ENCODE results near the gene TCF7L2. TPM values are rescaled to one million over a fixed set of nuclear protein-coding genes. Genes with fewer than 3 reads are reported as not detected.

The TCF7L2 gene
- total RNA-seq, 2 experiments from 2014 or later: 1.3 to 8.5 TPM

GRCh38 chr10:113004069-113004618, 54.1 kb downstream of the TCF7L2 start:
- BruUV-seq (replicated peaks): no TSS peak
- Histone ChIP-seq H3K36me3 (ENCODE audit: insufficient read depth, low read length) (no peaks in the 10 kb centered on the region), H3K9me2 (ENCODE audit: insufficient read depth, low read length) (no peaks in the 10 kb centered on the region), H4K20me1 (ENCODE audit: insufficient read depth, low read length) (no peaks in the 10 kb centered on the region), H3K4me2 (ENCODE audit: low read length) (no peak overlapping the region), H2AFZ (ENCODE audit: low read length) (no peak overlapping the region), H3K27ac (ENCODE audit: low read depth, low read length, poor library complexity, severe bottlenecking) (no peak overlapping the region), H3K4me3 (ENCODE audit: low read depth, low read length, poor library complexity, severe bottlenecking) (no peak overlapping the region), H3K4me1 (ENCODE audit: insufficient read depth, low read length, poor library complexity, severe bottlenecking) (no peaks in the 10 kb centered on the region), H3K9me3 (ENCODE audit: low read length) (no peaks in the 10 kb centered on the region), H3K79me2 (ENCODE audit: insufficient read depth, low read depth, low read length) (no peaks in the 10 kb centered on the region)
- CTCF ChIA-PET (ENCODE audit: unreplicated experiment): no interaction called here
- intact Hi-C loops (cut with micrococcal nuclease; ENCODE audit: unreplicated experiment): no loop called here
- POLR2A ChIA-PET: no interaction called here
- no peak for DNase-seq (ENCODE audit: low spot score)
- TF ChIP-seq EZH2phosphoT487 (IDR thresholded peaks at IDR 0.05; ENCODE audit: borderline replicate concordance, low read depth, low read length): no peak
- TF ChIP-seq, protein P1, sequence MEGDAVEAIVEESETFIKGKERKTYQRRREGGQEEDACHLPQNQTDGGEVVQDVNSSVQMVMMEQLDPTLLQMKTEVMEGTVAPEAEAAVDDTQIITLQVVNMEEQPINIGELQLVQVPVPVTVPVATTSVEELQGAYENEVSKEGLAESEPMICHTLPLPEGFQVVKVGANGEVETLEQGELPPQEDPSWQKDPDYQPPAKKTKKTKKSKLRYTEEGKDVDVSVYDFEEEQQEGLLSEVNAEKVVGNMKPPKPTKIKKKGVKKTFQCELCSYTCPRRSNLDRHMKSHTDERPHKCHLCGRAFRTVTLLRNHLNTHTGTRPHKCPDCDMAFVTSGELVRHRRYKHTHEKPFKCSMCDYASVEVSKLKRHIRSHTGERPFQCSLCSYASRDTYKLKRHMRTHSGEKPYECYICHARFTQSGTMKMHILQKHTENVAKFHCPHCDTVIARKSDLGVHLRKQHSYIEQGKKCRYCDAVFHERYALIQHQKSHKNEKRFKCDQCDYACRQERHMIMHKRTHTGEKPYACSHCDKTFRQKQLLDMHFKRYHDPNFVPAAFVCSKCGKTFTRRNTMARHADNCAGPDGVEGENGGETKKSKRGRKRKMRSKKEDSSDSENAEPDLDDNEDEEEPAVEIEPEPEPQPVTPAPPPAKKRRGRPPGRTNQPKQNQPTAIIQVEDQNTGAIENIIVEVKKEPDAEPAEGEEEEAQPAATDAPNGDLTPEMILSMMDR (conservative IDR thresholded peaks at IDR 0.05; ENCODE audit: low read length): no peak

DNA sequence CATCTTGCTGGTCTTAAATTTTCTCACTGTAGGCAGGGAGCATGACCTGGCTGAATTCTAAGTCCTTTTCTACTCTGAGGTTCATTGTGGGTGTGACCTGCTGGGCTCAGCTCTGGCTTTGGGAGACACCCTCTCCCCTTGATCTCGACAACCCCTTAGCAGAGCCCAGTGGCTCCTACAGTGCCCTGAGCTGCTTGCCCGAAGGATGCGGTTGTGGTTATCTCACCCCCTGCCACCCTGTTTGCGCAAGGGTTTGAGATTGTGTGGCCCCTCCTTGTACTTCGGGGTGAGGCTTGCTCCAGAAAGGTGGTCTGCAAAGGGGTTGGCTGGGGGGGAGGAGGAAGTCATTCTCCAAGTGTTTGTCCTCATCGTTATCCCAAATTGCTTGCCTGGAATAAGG, 55.3 kb downstream of the TCF7L2 start:
- H3K4me1 ChIP-seq (ENCODE audit: insufficient read depth, low read length, poor library complexity, severe bottlenecking): no peaks in the 10 kb centered on the region
- no peaks in the 10 kb centered on the region for H3K9me2 ChIP-seq (ENCODE audit: insufficient read depth, low read length)
- no peak for DNase-seq (ENCODE audit: low spot score)
- no peak overlapping the region for H2AFZ ChIP-seq (ENCODE audit: low read length)
- BruUV-seq (replicated peaks): no TSS peak
- H3K79me2 ChIP-seq (ENCODE audit: insufficient read depth, low read depth, low read length): no peaks in the 10 kb centered on the region
- ChIA-PET CTCF (ENCODE audit: unreplicated experiment) (no interaction called here), POLR2A (no interaction called here)
- no peaks in the 10 kb centered on the region for H3K36me3 ChIP-seq (ENCODE audit: insufficient read depth, low read length)
- intact Hi-C loops (cut with micrococcal nuclease; ENCODE audit: unreplicated experiment): no loop called here
- no peak overlapping the region for H3K27ac ChIP-seq (ENCODE audit: low read depth, low read length, poor library complexity, severe bottlenecking)
- no peak overlapping the region for H3K4me2 ChIP-seq (ENCODE audit: low read length)
- H3K9me3 ChIP-seq (ENCODE audit: low read length): no peaks in the 10 kb centered on the region
- TF ChIP-seq, protein P1 (conservative IDR thresholded peaks at IDR 0.05; ENCODE audit: low read length): no peak
- TF ChIP-seq EZH2phosphoT487 (IDR thresholded peaks at IDR 0.05; ENCODE audit: borderline replicate concordance, low read depth, low read length): no peak
- H4K20me1 ChIP-seq (ENCODE audit: insufficient read depth, low read length): no peaks in the 10 kb centered on the region
- H3K4me3 ChIP-seq (ENCODE audit: low read depth, low read length, poor library complexity, severe bottlenecking): no peak overlapping the region

DNA sequence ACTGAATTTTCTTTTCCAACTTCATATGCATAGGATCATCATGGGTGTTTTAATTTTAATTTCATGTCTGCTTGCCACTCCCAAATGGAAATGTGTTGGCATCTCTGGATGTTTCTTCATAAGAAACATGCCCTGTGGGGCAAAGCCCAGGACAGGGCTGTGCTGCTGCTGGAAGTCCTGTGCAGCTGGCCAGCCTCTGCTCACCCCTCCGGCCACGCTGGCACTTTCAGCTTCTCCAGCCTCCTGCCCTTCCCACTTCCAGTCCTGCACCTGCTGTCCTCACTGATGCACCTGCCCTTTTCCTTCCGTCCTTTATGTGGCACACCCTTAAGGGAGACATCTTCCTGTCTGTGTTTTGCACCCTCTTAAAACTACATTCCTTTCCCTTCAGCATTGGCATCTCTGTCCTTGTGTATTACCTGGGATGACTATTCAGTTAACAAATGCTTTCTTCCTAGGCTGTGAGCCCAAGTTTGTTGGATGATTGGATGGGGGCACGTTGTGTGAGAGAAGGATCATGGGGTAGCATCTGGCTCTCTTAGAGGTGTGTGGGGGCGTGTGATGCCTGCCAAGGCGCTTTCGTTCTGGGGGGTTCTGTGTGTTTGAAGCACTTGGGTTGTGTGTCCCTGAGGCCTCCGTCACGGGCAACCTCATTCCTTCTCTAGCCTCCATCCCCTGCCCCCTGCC, 56.8 kb downstream of the TCF7L2 start:
- H3K4me3 ChIP-seq (ENCODE audit: low read depth, low read length, poor library complexity, severe bottlenecking): no peak overlapping the region
- TF ChIP-seq EZH2phosphoT487 (IDR thresholded peaks at IDR 0.05; ENCODE audit: borderline replicate concordance, low read depth, low read length): no peak
- TF ChIP-seq, protein P1 (conservative IDR thresholded peaks at IDR 0.05; ENCODE audit: low read length): no peak
- no peaks in the 10 kb centered on the region for H4K20me1 ChIP-seq (ENCODE audit: insufficient read depth, low read length)
- BruUV-seq (replicated peaks): no TSS peak
- ChIA-PET POLR2A (no interaction called here), CTCF (ENCODE audit: unreplicated experiment) (no interaction called here)
- H3K36me3 ChIP-seq (ENCODE audit: insufficient read depth, low read length): no peaks in the 10 kb centered on the region
- H3K4me2 ChIP-seq (ENCODE audit: low read length): no peak overlapping the region
- no peaks in the 10 kb centered on the region for H3K9me2 ChIP-seq (ENCODE audit: insufficient read depth, low read length)
- H3K9me3 ChIP-seq (ENCODE audit: low read length): no peaks in the 10 kb centered on the region
- intact Hi-C loops (cut with micrococcal nuclease; ENCODE audit: unreplicated experiment): no loop called here
- H3K4me1 ChIP-seq (ENCODE audit: insufficient read depth, low read length, poor library complexity, severe bottlenecking): no peaks in the 10 kb centered on the region
- no peak overlapping the region for H2AFZ ChIP-seq (ENCODE audit: low read length)
- DNase-seq (ENCODE audit: low spot score): no peak
- no peaks in the 10 kb centered on the region for H3K79me2 ChIP-seq (ENCODE audit: insufficient read depth, low read depth, low read length)
- H3K27ac ChIP-seq (ENCODE audit: low read depth, low read length, poor library complexity, severe bottlenecking): no peak overlapping the region
